Activated CD4-positive, alpha-beta T cell treated with anti-CD3 and anti-CD28 coated beads for 4 hours (primary cell): ENCODE data around the gene GRIN2A.

Experiments used
- DNase-seq, 2 donors: peaks; one replicate each; pipeline ENCODE4 v3.0.0-alpha.2; 2020

The GRIN2A gene

GRCh38 chr16:9957002-9957401 is 225.2 kb downstream of the GRIN2A start:
- no peak for DNase-seq

- no peak for DNase-seq
Measured at GRCh38 chr16:9955677-9956076, 226.6 kb downstream of the GRIN2A start.

GRCh38 chr16:9953908-9954570 is 228.2 kb downstream of the GRIN2A start:
- DNase-seq, result no peak

- no peak for DNase-seq
Measured at GRCh38 chr16:9950658-9951057, 231.6 kb downstream of the GRIN2A start.

- DNase-seq, result no peak
Measured at GRCh38 chr16:9949396-9949795, 232.8 kb downstream of the GRIN2A start.

GRCh38 chr16:9948933-9949332 is 233.3 kb downstream of the GRIN2A start:
- no peak for DNase-seq

GRCh38 chr16:9946022-9946720 is 236.1 kb downstream of the GRIN2A start:
- no peak for DNase-seq

- DNase-seq, result no peak
Measured at GRCh38 chr16:9943121-9943520, 239.1 kb downstream of the GRIN2A start.

GRCh38 chr16:9941245-9941644 is 241.0 kb downstream of the GRIN2A start:
- DNase-seq, result no peak

GRCh38 chr16:9934723-9935508 is 247.3 kb downstream of the GRIN2A start:
- DNase-seq, result no peak

- DNase-seq, result no peak
Measured at GRCh38 chr16:9932919-9933653, 249.1 kb downstream of the GRIN2A start.

- DNase-seq, result no peak
Measured at GRCh38 chr16:9932000-9932399, 250.2 kb downstream of the GRIN2A start.

GRCh38 chr16:9929836-9930235 is 252.4 kb downstream of the GRIN2A start:
- DNase-seq, result no peak

GRCh38 chr16:9929313-9929712 is 252.9 kb downstream of the GRIN2A start:
- no peak for DNase-seq

GRCh38 chr16:9922441-9922840 is 259.8 kb downstream of the GRIN2A start:
- no peak for DNase-seq

- no peak for DNase-seq
Measured at GRCh38 chr16:9921997-9922396, 260.2 kb downstream of the GRIN2A start.

- DNase-seq, result no peak
Measured at GRCh38 chr16:9919460-9919859, 262.8 kb downstream of the GRIN2A start.

- DNase-seq, result no peak
Measured at GRCh38 chr16:9917691-9918090, 264.5 kb downstream of the GRIN2A start.

GRCh38 chr16:9913604-9914326 is 268.5 kb downstream of the GRIN2A start:
- no peak for DNase-seq

- no peak for DNase-seq
Measured at GRCh38 chr16:9911989-9912388, 270.2 kb downstream of the GRIN2A start.

GRCh38 chr16:9911231-9911630 is 271.0 kb downstream of the GRIN2A start:
- no peak for DNase-seq

GRCh38 chr16:9909072-9909825 is 273.0 kb downstream of the GRIN2A start:
- no peak for DNase-seq
